GM13977 (cell line): Measurements from ENCODE around the gene TDRKH.

Experiments
- DNase-seq: peaks from one replicate; pipeline ENCODE4 v3.0.0; 2012; ENCODE audit warnings: low spot score
- CTCF ChIP-seq: IDR thresholded peaks from 2 replicates; pipeline ENCODE4 v1.5.1; 2012; ENCODE audit warnings: mild to moderate bottlenecking, control low read depth; ENCODE audit not compliant: insufficient read depth; ENCODE audit errors: extremely low read depth, missing control alignments
- in situ Hi-C: fragments of 300-500 bp; cut with MboI; formaldehyde crosslinking; loops from one replicate; pipeline ENCODE4 v1.12.0; 2022; ENCODE audit warnings: low sequenced_read_pairs, low pct_unique_long_range_greater_than_20kb, mixed read lengths, inconsistent platforms; ENCODE audit not compliant: unreplicated experiment

Gene TDRKH

GRCh38 chr1:151823175-151823574, 32.9 kb upstream of the TDRKH start:
- no peak for DNase-seq
- in situ Hi-C loops = no loop called here
- TF ChIP-seq CTCF = no peak

GRCh38 chr1:151822404-151822803, 32.1 kb upstream of the TDRKH start:
- DNase-seq = no peak
- in situ Hi-C loops = no loop called here
- TF ChIP-seq CTCF = no peak

- TF ChIP-seq CTCF = no peak
- in situ Hi-C loops = no loop called here
Measured at GRCh38 chr1:151820940-151821339, 30.6 kb upstream of the TDRKH start.

GRCh38 chr1:151819976-151820623, 29.8 kb upstream of the TDRKH start:
- TF ChIP-seq CTCF = no peak
- in situ Hi-C loops = no loop called here
- DNase-seq = no peak

More at GRCh38 chr1:151820940-151821339, 30.6 kb upstream of the TDRKH start:
- DNase-seq = no peak

GRCh38 chr1:151819227-151819835, 29.0 kb upstream of the TDRKH start:
- no peak for DNase-seq
- no peak for TF ChIP-seq CTCF
- in situ Hi-C loops = no loop called here

GRCh38 chr1:151817353-151817730, 27.0 kb upstream of the TDRKH start:
- no peak for DNase-seq
- no peak for TF ChIP-seq CTCF
- in situ Hi-C loops = no loop called here
